HG02763 (cell line): ENCODE data around the gene CXCL11.
"Not testable (repeated sequence)": the region's sequence is repeated elsewhere in the genome, so short reads cannot be mapped to it uniquely, and the experiment has no call there.

Experiments
- ATAC-seq: cut with Tn5 transposase; IDR thresholded peaks from one replicate; pipeline ENCODE4 v1.9.1; 2021; ENCODE audit warnings: mild to moderate bottlenecking, moderate library complexity; ENCODE audit not compliant: unreplicated experiment

The CXCL11 gene

DNA sequence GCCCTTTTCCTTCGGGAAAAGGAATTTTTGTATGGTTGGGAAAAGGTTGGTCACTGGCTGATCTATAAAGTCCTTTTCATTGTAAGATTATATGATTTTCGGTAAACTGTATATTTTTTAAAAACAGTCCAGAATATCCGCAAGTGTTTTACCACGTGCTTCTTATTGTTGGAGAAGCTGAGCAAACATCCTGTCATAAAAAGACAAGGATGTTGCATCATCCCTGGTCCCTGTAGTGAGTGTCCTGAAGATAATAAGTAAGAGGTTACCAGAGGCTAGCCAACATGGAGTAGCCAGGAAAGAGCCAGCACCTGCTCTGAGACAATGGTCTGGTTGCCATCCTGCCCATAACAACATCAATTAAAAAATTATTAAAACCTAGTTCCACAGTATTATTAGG lies 33.7 kb downstream of the CXCL11 start:
- no peak for ATAC-seq

DNA sequence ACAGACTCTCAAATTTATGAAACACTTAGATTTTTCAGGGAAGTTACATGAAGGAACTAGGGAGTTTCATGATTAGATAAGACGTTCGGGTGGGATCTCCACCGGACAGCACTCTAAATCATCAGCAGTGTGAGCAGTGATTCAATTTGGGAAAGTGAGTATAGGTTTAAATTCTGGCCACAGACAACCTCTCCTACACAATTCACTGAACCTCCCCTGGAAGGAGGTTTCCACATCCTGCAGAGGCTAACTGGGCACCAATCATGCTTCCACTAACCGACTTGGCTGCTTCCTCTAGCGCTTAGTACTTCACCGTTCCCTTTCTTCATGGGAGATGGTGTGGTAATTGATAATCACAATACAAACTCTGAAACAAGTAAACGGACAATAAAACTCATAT lies 34.2 kb downstream of the CXCL11 start:
- ATAC-seq = no peak

GRCh38 chr4:76000279-76000678 lies 35.6 kb downstream of the CXCL11 start:
- no peak for ATAC-seq

DNA sequence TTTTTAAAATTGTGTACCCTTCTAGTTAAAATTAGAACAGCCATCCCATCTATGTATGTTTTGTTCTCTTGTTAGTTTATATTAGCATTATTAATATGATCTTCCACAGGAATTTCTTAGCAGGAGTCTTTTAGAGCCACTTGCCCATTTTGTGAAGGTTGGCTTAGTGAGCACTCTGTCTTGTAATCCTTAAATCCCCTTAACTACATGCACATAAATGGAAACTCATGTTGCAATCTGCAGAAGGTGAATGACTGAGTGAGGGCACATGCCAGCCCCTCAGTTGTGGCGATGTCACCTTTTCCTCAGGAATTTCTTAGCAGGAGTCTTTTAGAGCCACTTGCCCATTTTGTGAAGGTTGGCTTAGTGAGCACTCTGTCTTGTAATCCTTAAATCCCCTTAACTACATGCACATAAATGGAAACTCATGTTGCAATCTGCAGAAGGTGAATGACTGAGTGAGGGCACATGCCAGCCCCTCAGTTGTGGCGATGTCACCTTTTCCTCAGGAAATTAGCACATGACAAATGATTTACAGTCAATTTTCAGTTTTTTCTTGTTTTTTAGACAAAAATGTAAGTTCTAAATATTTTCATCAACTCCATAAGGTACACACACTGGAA lies 37.2 kb downstream of the CXCL11 start:
- not testable (repeated sequence) for ATAC-seq

DNA sequence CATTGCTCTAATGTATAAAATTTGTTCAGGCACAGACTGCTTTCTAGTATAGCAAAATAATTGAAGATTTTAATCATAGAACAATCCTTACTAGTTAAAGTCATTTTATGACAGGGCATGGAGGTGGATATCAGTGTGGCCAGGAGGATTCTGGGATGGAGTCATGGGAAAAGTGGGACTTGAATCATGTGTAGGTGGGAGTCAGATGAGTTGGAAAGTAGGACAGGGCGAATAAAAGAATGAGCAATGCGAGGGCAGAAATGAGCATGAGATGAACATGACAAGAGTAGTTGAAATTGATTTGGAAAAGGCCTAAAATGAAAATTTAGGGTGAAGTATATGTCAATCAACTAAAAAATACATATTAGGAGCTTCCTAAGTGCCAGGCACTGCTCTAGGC lies 37.9 kb downstream of the CXCL11 start:
- no peak for ATAC-seq

GRCh38 chr4:75997081-75997480 lies 38.8 kb downstream of the CXCL11 start:
- no peak for ATAC-seq

GRCh38 chr4:75995727-75996126 lies 40.1 kb downstream of the CXCL11 start:
- ATAC-seq = no peak

GRCh38 chr4:75992462-75992861 lies 43.4 kb downstream of the CXCL11 start:
- ATAC-seq = no peak

DNA sequence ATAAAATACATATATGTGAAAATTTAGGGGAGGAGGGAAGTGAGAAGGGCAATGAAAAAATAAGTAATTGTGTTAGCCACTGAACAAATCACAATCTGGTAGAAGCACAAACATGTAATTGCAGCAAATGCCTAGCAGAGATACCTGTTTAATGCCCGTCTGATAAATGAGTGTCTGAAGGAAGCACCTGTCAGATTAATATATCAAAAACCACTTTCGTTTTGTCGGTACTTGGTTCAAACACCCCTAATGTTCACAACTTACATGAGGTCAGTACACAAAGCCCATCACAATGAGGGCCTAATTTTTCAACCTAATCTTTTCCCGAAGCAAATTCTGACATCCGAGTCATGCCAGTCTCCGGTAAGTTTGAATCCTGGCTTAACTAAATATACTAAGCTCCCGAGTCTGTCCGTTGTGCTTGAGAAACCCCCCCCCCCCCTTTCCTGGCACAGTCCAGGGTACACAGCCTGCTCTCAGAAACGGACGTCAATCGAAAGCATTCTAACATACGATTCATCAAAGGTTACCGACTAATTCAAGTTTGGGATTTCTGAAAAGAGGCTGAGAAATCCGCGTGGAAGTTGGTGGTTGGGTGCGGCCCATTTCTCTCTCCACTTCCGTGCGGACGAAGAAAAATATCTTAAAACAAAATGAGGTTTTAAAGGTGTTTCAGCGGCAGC lies 45.9 kb downstream of the CXCL11 start:
- ATAC-seq = no peak

DNA sequence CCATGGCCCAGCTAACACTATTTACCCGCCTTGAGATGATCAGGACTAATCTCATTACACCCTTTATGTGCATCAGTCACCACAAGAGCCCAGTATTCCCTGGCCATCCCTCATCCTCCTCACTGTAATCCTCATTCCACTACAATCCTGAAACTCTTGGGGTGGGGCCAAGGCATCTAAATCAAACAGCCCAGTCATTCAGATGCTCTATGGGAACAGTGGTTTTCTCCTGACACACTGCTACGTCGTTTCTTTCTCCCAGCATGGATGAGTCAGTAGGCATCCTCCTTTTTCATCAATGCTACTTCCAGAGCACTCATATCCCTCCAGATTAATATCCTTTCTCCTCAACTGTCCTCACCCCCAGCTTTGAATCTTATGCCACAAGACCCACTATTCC lies 50.8 kb downstream of the CXCL11 start:
- ATAC-seq = no peak
